ENCODE data around the gene APOL4.

DNA sequence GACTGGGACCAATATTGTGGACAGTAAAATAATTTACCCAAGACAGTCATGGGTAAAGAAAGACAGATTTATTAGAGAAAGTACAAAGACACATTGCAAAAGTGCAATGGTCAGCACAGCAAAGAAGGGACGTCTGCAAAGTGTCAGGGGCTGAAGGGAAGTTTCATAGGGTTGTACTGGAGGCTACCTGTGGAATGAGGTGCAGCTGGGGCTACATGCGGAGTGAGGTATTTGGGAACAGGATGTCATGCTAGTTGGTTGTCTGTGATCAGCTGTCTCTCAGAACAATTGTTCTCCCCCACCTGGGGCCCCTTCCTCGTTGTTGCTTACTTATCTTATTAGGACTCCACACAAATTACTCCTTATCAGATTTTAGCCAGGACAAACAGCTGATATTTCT, 29.7 kb downstream of the APOL4 start:
- TF ChIP-seq, protein P1, sequence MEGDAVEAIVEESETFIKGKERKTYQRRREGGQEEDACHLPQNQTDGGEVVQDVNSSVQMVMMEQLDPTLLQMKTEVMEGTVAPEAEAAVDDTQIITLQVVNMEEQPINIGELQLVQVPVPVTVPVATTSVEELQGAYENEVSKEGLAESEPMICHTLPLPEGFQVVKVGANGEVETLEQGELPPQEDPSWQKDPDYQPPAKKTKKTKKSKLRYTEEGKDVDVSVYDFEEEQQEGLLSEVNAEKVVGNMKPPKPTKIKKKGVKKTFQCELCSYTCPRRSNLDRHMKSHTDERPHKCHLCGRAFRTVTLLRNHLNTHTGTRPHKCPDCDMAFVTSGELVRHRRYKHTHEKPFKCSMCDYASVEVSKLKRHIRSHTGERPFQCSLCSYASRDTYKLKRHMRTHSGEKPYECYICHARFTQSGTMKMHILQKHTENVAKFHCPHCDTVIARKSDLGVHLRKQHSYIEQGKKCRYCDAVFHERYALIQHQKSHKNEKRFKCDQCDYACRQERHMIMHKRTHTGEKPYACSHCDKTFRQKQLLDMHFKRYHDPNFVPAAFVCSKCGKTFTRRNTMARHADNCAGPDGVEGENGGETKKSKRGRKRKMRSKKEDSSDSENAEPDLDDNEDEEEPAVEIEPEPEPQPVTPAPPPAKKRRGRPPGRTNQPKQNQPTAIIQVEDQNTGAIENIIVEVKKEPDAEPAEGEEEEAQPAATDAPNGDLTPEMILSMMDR (IDR thresholded peaks at IDR 0.05) = no peak
- TF ChIP-seq POLR2A (IDR thresholded peaks at IDR 0.05) = no peak
